ENCODE results near the gene DPCD.

Gene DPCD

GRCh38 chr10:101650863-101651262 lies 62.7 kb downstream of the DPCD start:
- TF ChIP-seq, protein P1, sequence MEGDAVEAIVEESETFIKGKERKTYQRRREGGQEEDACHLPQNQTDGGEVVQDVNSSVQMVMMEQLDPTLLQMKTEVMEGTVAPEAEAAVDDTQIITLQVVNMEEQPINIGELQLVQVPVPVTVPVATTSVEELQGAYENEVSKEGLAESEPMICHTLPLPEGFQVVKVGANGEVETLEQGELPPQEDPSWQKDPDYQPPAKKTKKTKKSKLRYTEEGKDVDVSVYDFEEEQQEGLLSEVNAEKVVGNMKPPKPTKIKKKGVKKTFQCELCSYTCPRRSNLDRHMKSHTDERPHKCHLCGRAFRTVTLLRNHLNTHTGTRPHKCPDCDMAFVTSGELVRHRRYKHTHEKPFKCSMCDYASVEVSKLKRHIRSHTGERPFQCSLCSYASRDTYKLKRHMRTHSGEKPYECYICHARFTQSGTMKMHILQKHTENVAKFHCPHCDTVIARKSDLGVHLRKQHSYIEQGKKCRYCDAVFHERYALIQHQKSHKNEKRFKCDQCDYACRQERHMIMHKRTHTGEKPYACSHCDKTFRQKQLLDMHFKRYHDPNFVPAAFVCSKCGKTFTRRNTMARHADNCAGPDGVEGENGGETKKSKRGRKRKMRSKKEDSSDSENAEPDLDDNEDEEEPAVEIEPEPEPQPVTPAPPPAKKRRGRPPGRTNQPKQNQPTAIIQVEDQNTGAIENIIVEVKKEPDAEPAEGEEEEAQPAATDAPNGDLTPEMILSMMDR (IDR thresholded peaks at IDR 0.05) = no peak

DNA sequence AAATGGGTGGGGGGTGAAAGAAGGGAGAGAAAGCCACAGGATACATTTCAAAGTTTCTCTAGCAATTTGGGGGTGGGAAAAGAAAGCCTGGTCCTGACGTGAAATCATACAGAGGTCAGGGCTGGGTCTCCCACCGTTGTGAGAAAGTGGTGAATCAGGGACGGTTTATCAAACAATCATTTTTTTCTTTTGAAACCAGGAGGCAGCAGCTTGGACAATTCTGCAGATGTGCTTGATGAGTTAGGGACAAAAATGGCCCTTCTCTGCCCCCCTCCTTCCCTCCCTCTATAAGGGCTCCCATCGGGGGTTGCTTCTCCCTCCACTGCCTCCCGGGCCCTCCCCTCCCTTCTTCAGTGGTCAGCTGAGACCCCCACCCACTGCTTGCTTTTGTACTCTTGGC lies 63.2 kb downstream of the DPCD start:
- TF ChIP-seq, protein P1 (IDR thresholded peaks at IDR 0.05) = no peak

GRCh38 chr10:101653536-101653935 lies 65.4 kb downstream of the DPCD start:
- TF ChIP-seq, protein P1 (IDR thresholded peaks at IDR 0.05) = no peak

- TF ChIP-seq, protein P1 (IDR thresholded peaks at IDR 0.05) = no peak
These were observed 67.4 kb downstream of the DPCD start for GRCh38 chr10:101655570-101655969.

DNA sequence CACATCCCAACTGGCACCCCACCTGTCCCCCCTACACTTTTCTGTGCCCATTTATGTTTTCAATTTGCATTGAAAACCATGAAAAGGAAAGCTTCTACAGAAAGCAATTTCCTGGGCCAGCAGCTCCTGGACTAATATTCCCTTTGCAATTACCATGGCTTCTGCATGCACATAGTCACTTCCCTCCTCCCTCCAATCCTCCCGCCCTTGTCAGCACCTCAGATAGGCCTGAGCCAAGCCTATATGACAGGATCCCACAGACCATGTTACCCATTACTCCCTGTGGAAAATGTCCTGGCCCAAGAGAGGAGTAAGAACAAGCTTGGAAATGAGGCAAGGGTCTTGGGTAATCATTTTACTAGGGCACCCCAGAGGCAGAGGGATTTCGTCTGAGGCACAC lies 68.8 kb downstream of the DPCD start:
- TF ChIP-seq, protein P1 (IDR thresholded peaks at IDR 0.05) = no peak

- TF ChIP-seq, protein P1 (IDR thresholded peaks at IDR 0.05) = no peak
These were observed 70.9 kb downstream of the DPCD start for GRCh38 chr10:101658975-101659374.

Measured in LNCAP (cell line).